ELR (cell line): Measurements from ENCODE around the gene SAPCD2.

ENCODE experiments used
- DNase-seq: peaks from one replicate; pipeline ENCODE4 v3.0.0-alpha.2; 2015; ENCODE audit warnings: low read depth

The SAPCD2 gene

DNA sequence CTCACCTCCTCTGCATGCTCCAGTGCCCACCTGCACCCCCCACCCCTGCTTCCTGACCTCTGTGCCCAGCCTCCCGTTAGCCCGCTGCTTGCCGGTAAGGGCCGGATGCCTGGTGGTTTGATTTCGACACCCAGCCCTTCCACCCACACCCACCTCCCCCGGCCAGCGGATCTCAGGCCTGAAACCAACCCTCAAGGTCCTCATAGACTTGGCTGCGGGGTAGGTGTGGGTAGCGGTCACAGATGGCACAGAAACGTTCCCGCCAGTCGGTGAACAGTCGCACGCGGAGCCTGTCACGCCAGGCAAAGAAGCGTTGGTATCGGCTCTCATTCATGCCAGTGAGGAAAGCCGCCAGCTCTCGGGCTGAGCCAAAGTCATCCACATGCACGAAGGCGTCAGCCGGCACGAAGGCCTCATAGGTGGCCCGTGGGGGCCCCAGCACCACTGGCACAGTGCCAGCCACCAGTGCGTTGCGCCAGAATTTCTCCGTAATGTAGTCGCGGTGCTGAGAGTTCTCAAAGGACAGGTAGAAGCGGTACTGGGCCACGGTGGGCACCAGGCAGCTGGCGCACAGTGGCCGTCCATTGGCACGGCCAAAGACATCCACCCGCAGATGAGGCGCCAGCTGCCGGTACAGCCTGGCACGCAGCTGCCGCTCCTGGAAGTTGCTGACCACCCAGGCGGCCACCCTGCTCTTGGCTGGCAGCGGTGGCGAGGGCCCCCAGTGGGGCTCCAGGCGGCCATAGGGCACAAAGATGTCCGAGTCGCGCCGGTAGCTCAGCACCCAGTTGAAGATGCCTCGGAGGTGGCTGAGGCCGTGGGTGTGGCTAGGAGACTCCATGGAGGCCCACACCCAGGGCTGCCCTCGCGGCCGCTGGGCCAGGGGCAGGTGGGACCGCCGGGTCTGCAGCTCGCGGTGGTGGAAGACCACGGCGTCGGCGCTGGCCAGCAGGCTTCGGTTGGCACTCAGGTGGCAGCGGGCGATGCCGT, 39.5 kb downstream of the SAPCD2 start:
- no peak for DNase-seq

DNA sequence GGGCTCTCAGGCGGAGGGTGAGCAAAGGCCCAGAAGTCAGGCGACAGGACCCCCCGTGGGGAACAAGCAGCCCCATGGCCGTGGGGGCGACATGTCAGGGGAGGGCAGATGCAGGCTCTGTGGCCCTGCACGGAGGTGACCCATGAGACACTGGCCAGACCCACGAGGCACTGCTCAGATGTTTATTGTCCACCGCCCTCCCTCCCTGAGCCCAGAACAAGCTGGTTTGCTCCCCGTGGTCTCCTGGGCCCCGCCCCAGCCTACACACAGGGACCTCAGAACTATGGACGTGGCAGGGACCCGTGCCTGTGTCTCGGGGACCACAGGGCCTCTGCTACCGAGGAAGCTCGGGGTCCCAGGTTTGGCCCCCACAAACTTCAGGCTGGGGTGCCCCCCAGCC, 40.4 kb downstream of the SAPCD2 start:
- no peak for DNase-seq

DNA sequence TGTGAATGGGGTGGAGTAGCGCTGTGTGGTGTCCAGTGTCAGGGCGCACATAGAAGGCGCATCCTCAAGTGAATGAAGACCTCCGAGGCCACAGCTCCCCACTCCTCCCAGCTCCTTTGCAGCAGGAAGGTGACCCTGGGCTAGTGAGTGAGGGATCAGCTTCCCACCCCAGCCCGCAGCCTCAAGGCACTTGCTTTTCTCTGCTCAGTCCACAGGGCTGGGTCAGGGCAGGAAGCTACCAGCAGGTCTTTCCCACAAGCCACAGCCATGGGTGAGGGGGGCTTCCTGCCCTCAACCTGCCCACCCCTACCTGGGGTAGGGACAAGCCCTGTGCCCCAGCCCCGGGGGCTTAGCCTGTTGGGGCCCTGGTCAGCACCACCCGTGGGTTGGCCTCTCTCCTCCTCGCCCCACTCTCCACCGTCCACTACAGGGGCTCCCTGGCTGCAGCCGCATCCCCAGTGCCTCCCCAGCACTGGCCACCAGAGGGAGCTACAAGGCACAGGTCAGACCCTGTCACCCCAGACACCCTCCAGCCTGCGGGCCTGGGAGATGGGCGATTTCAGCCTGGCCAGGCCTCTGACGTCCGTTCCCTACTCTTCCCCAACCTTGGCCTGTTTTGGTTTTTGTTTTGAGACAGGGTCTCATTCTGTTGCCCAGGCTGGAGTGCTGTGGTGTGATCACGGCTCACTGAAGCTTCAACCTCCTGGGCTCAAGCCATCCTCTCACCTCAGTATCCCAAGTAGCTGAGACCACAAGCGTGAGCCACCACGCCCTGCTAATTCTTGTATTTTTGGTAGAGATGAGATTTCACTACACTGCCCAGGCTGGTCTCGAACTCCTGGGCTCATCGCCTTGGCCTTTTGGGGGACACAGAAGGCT, 41.1 kb downstream of the SAPCD2 start:
- DNase-seq, result peak; percentile 75

DNA sequence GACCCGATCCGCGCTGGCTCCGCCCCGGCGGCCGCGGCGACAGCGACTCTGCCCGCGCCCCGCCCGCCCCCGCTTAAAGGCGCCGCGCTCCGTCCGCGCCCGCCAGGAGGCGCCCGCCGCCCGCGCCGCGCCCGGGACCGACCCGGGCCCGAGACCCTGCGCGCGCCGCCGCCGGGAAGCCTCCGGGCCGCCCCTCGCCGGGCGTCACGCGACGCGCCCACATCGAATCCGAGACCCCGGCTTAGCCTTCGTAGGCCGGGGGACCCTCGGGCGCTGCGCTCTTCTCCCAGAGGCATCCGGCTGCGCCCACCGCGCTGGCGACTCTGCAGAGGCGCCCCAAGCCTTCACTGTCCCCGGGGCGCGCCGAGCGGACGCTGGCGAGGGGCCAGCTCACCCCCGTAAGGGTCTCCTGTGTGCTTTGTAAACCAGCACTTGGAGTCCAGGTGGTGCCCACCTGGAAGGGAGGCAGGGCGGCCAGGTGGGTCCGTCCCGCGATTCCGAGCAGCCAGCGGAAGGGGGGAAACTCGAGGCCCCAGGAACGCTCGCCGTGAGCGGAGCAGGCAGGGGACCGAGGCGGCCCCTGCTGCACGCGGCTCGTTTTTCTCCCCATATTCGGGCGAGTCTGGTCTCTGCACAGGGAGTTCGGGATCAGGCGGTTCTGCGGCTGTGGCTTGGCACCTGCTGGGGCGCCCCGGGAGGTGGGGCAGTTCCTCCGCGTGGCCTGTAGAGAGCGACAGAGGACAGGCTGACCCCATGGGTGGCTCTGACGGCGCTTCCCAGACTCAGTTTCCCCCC, 41.9 kb downstream of the SAPCD2 start:
- peak; percentile 57 for DNase-seq

DNA sequence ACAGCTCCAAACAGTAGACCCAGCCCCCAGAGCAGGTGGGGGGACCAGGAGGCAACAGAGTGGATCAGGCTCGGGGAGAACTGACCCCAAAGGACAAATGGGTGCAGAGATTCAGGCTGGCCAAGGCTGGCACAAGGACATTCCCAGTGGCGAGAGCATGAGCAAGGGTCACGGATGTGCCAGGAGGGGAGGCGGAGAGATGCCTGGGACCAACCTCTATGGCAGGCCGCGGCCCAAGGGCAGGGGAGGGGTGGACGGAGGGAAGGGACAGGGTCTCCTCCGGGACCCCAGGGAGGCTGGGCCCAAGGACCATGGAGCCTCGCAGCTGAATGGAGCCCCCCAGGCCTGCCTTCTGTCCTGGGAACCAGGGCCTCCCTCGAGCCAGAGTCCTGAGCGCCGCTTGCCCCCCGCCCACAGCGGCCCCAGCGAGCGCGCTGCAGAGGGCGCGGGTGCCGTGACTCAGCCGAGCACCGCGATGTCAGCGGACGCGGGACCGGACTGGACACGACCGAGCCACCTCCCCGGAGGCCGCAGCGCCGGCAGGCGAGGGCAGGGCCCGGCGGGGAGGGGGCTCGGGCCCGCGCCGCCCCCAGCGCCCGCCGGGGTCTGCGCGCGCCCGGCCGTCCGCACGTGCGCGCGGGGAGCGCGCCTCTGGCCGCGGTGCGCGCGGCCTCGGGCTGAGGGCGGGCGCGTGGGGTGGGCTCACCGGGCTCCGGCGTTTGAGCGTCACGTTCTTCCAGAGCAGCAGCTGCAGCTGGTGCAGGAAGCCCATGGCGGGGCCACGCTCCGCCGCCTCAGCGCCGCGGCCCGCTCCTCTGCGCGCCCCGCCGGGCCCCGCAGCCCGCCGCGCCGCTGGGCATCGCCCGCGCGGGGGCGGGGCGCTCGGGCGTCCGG, 42.7 kb downstream of the SAPCD2 start, which contains the start of gene ABCA2:
ABCA2 (minus strand) TSS at position 869 of the 894 bp plus-strand sequence; CDS start at position 772, 97 bp downstream.
- DNase-seq, result peak; percentile 57

DNA sequence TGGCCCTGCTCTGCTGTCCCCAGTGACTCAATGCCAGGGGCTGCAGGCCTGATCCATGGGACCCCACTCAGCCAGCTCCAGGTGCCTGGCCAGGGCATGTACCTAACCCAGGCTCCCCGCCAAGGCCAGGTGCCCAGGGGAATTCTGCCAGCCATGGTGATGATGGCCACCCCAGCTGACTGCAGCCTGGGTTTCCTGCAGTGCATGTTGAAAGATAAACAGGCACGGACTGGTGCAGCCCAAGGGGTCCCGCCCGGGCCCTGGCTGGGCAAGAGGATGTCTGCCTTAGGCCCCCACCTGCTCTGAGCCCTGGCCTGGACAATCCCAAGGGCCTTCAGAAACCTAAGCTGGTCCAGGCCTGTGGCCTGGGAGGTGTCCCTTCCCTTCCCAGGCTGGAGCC, 43.5 kb downstream of the SAPCD2 start:
- no peak for DNase-seq

DNA sequence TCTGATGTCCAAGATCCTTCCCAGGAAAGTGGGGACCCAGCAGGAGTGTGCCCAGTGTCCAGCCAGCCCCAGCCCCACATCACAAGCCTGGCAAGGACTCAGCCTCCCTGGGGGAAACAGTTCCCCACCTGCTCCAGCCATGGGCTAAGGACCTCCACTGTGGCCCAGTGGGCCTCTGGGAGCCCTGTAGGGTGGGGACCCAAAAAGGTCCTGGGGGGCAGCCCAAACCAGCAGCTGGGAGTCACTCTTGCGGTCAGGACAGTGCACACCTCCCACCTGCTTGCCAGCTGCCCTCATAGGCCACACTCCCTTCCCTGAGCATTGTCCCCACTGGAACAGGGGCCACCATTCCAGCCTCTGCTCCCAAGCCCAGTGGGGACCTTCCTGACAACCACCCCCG, 44.0 kb downstream of the SAPCD2 start:
- no peak for DNase-seq

DNA sequence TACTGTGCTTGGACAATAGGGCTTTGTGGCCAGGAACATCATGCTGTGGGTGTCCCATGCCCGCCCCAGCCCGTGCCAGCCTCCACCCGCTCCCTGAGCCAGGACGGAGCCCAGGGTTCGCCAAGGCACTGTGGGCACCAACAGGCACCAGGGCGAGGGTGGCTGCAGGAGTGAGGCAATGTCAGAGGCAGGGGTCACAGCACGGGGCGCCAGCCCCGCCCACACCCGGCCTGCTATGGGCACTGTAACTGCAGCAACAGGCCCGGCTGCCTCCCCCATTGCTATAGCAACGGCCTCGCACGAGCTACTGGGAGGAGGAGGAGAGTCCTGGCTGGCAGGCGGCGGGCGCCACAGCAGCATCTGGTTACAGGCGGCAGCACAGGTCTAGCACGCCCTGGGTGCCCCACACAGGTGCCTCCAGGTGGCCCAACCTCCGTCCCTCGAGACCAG, 44.8 kb downstream of the SAPCD2 start:
- no peak for DNase-seq

DNA sequence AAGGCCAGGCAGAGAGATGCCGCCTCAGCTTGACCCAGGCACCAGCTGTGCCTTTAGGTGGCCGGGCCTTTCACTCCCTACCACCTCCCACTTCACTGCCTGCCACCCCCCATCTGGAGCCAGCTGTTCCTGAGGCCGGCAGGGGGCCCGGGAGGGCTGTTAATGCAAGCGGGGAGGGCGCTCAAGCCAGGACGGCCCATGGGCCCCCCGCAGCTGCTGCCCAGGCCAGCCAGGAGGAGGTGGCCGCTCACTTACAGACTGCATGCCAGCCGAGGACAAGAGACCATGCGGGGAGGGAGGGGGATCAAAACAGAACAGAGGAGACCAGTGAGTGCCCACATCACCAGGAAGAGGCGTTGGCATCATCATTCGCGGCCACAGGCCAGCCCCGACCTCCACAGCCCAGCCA, 46.8 kb downstream of the SAPCD2 start:
- no peak for DNase-seq

DNA sequence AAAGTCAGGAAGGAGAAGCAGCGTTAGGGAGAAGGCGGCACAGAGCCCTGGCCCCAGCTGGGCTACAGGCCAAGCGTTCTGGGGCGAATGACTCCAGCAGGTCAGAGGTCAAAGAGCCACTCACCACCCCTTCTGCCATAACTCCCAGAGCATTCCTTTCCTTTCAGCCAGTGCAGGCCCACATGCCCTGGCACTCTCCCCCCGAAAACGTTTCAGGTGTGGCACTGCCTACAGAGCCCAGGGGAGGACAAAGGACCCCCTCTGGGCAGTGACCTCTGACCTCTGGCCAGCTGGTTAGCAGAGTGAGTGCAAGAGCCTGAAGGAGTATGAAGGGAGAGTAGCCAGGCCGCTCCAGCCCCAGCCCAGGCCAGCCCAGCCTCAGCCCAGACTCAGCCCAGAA, 47.2 kb downstream of the SAPCD2 start:
- no peak for DNase-seq

DNA sequence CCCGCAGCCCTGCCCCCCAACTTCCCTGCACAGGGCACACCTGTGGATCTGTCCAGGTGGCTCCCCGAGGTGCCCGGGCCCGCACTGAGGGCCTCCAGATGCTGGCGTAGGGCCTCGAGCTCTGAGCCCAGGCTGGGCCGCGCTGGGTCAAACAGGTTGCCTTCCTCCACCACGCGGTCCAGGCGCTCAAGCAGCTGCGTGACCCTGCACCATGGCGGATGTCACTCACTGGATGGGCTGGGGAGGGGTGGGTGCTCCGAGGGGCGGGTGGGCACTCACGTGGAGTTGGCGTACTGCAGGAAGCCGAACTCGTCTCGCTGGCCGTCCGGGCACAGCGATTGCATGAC, 47.7 kb downstream of the SAPCD2 start:
- no peak for DNase-seq

DNA sequence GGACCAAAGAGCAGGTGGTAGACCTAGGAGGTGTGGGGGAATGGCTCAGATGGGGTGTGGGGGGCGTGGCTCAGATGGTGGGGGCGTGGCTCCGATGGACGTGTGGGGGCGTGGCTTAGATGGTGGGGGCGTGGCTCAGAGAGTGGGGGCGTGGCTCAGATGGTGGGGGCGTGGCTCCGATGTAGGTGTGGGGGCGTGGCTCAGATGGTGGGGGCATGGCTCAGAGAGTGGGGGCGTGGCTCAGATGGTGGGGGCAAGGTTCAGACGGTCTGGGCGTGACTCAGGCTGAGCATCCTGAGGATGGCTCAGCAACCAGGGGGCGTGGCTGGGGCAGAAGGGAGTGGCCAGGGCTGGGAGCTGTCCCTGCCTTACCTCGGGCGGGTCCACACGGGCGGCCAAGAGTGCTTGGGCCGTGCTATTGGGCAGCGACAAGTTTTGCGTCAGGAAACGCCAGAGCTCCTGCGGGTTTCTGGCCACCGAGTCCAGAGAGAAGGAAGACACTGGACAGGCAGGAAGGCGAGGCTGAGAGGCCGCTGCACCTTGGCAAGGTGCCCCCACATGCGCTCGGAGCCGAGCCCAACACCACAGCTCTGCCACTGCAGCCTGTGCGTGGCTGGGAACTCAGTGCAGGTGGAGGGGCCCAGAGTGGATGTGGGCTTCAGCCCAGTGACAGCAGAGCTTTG, 48.2 kb downstream of the SAPCD2 start:
- peak; percentile 92 for DNase-seq

DNA sequence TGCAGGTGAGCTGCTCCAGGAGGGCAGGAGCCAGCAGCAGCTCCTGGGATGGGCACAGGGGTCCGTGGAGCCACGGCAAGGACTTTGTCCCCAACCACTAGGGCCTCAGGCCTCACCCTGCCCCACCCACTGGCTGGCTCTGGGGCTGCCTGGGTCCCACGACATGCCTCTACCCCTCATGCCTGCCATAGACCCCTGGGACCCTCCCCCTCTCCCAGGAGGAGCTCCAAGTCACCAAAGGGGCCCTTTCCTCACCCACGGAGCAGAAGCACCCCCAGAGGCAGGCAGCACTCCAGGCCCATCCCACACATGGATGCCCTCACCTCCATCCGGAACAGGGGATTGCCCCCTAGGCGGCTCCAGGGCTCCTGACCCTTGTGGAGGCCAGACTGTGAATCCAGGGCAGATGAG, 48.8 kb downstream of the SAPCD2 start:
- no peak for DNase-seq

DNA sequence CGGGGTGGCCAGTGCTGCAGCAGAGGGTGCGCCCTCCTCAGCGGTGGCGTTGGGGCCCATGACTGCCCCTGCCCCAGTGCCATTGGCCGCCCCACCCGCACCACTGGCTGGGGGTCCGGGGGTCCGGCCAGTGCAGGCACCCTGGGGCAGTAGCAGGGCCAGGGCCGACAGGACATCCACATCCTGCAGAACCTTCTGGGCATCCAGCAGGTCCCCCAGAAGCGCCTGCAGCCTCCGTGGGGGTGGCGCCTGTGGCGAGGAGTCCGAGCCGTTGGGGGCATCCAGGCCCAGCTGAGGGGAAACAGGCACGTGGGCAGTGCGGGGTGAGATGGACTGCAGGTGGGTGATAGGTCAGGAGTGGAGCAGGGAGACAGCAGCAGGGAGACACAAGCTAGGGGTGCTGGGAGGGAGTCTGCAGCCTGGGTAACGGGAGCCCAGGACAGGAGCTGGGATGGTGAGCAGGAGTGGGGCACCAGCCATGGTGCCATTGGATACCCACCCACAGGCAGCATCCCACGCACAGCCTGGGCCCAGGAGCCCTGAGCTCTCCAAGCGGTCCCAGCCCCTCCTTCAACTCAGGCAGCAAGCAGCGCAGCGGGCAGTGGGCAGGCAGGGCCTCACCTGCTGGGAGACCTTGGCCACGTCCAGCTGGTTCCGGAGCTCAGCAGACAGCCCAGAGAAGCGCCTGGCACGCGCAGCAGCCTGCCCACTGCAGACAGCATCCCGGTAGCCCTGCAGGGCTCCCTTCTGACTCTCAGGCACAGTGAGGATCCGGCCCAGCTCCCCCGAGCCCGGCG, 49.4 kb downstream of the SAPCD2 start:
- DNase-seq, result no peak

DNA sequence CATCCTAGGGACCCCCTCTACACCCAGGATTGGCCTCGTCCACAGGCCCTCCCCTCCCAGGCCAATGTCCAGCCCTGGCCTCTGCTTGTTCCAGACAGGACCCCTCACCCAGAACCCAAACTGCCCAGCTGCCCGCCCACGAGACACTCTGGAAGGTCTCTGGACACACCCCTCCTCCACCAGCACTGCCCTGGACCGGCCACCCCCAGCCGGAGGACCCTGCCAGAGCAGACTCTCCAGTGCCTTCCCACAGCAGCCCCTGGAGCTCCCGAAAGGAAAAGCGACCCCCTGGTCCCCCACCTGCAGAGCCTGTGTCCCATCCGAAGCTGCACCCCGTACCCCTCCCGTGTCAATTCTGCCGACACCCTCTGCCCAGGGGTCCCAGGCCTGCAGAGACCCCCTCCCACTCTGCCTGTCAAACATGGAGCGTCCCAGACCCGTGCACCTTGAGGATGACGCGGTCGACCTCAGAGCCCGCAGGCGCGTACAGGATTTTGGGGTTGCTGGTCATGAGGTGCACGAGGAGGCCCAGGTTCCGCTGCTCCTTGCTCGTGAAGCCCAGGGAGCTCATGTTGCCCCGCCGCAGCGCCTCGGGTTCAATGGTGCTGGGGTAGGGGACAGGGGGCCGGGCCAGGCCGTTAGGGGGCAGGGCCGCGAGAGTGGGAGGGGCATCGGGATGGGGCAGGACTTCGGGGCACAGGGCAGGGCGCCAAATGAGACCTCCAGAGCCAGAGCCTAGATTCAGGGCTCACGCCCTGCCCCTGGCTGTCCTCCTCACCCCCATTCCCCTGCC, 50.3 kb downstream of the SAPCD2 start:
- no peak for DNase-seq

DNA sequence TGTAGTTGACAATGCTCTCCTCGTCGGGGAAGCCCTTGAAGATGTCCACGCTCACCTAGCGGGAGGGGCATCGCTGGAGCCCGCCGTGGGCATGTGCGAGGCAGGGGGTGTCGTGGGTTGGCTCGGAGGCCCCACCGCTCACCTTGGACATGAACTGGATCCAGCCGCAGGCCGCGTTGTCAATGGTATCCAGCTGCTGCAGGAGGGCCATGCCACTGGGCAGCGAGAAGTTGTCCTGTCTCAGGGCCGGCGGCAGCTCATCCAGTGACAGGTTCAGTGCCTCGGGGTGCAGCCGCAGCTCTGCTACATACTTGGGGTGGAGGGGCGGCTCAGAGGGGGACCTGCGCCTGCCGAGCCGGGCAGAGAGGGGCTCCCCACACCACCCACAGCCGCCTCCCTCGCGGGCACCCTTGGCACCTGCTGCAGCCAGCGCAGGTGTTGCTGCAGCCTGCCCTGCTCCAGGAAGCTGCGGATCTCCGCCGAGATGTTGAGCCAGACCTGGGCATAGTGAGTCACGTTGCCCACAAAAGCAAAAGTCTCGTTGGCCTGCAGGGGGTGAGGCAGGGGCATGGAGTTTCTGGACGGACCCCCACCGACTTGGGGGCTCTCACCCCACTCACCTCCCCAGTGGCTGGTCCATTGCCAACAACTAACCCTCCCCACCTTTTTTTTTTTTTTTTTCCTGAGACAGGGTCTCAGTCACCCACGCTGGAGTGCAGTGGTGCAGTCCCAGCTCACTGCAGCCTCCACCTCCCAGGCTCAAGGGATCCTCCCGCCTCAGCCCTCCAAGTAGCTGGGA, 51.4 kb downstream of the SAPCD2 start:
- DNase-seq, result no peak

DNA sequence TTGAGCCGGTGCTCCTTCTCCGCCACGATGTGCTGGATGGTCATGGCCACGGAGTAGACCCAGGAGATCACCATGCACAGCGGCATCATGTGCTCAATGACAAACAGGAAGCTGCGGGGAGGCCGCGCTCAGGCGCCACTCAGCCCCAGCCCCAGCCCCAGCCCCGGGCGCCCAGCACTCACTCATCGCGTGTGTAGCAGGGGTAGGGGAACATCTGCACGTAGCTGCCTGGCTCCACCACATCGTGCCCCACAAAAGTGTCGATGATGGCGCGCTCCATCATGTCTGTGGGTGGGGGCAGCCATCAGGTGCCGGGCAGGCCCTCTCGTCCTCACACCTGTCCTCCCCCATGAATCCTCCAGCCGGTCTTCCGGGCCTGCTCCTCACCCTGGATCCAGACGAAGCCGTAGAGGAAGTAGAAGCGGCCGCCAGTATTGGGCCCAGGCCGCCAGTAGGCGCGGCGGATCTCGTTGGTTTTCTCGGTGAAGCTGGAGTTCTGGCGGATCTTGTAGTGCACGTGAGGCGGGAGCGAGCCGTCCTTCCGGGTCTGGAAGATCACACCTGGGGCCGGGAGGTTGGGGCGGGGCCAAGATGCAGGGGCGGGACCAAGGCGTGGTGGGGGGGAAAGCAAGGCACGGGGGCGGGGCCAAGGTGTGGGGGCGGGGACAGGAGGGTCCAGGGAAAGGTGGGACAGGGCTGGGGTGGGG, 52.4 kb downstream of the SAPCD2 start:
- no peak for DNase-seq
